ENCODE data around the gene MMP15.
"Not testable (repeated sequence)": the region's sequence is repeated elsewhere in the genome, so short reads cannot be mapped to it uniquely, and the experiment has no call there.

The MMP15 gene

GRCh38 chr16:57996406-57997175, 29.0 kb upstream of the MMP15 start:
- DNase-seq = no peak

- no peak for DNase-seq
Observed at GRCh38 chr16:57997176-57997527, 28.4 kb upstream of the MMP15 start.

GRCh38 chr16:57997528-57998265, 27.9 kb upstream of the MMP15 start:
- DNase-seq = no peak

- no peak for DNase-seq
Observed at GRCh38 chr16:57998486-57998885, 27.1 kb upstream of the MMP15 start.

DNA sequence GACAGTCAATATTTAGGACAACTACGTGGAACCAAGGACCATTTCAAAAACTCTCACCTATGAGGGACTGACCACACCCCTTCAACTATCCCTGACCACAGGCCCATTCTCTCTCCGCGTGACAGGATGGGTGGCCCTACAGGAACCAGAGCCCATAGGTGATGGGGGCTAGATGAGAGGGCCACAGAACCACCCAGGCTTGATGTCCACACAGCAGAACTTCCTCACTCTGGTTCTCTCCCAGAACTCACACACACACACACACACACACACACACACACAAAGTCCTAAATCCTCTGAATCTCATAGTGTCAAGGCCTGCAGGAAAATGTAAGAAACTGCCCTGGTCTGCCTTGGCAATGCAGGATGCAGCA, 26.6 kb upstream of the MMP15 start:
- DNase-seq = no peak

- DNase-seq = peak; percentile 26
Observed at GRCh38 chr16:57999366-57999970, 26.1 kb upstream of the MMP15 start.

DNA sequence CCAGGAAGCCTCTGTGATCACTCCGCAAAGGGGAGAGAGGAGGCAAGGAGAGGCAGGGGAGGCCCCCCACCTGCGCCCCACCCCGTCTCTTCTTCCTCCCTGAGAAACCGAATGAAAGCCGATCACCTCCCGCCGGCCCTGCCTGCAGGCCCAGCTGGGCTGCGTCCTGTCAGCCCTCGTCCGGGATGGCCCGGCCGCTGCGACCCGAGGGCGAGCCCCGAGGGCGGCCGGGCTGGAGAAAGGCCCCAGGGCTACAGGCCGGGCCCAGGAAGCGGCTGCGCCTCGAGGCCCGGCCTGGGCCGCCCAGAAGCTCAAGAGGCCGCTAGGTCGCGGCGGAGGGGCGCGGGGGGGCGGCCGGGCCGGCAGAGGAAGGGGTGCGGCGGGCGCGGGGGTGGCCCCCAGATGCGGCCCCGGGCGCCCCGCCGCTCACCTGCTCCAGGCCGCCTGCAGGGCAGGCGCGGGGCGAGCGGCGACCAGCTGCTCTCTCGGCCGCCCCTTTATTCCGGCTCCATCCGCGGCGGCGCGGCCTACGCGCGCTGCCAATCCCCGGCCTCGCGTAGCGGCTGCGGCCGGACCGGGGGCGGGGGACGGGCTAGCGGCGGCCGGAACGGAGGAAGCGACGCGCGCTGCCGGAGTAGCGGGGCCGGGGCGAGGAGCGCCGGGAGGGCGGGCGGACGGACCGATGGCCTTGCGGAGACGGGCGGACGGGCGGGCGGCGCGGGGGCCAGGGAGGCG, 25.4 kb upstream of the MMP15 start, which contains the start of gene ZNF319:
Gene ZNF319 (minus strand): TSS at position 702 of the 735 bp plus-strand sequence. CDS start 2,407 bp downstream, outside the sequence.
- no peak for DNase-seq

DNA sequence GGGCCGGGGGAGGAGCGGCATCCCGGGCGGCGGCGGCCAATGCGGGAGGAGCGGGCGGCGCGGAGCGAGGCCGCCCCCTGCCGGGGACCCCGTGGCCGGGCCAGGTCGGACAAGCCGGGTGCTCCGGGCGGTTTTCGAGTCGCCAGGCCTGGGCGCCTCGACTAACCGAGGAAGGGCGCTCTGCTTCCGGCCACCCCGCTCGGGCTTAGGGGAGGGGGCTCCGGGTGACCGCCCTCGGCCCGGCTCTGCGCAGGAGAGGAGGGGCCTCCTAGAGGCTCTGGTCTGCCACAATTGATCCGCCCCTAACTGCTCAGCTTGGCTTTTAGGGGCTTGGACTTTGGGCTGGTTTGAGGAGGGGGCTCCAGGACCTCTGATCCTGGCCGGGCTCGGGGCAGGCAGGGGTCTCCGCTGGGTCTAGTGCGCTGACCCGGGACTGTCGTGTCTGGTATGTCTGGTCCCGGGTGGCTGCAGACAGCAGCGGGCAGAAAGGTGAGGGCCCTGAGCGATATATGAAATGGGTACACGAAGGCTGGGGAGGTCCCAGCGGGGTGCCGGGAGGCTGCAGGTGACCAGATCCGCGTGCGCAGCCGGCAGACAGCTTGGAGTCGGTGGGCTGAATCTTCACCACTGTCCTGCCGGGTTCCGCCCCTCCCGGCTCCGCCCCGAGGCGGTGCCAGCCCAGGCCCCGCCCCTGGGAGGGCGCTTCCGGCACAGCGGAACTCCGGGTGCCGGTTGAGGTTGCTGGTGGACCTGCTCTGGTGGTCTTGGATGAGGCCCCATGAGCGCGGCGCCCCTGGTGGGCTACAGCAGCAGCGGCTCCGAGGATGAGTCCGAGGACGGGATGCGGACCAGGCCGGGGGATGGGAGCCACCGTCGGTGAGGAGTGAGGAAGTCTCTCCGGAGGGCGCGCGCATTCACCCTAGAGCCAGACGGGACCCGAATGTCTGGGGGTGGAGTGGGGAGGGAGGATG, 24.6 kb upstream of the MMP15 start, which contains the start of gene USB1:
Gene USB1 (plus strand): TSS at position 702 of the 971 bp plus-strand sequence. CDS start 77 bp downstream, at position 779.
- DNase-seq = peak; percentile 81

- DNase-seq = no peak
Observed at GRCh38 chr16:58001781-58002415, 23.7 kb upstream of the MMP15 start.

GRCh38 chr16:58002416-58002800, 23.1 kb upstream of the MMP15 start:
- DNase-seq = no peak

DNA sequence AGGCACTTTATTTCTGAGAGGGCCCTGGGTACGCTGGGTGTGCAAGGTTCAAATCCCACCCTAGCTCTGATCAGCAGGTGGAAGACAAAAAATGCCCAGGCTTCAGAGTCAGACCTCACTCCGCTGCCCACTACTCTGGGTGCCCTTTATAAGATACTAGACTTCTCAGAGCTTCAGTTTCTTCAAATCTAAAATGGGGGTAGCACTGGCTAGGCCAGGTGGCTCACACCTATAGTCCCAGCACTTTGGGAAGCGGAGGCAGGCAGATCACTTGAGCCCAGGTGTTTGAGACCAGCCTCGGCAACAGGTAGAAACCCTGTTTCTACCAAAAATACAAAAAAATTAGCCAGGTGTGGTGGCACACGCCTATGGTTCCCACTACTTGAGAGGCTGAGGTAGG, 22.6 kb upstream of the MMP15 start:
- DNase-seq = no peak

GRCh38 chr16:58004736-58005135, 20.8 kb upstream of the MMP15 start:
- not testable (repeated sequence) for DNase-seq

- DNase-seq = no peak
Observed at GRCh38 chr16:58009856-58010416, 15.6 kb upstream of the MMP15 start.

DNA sequence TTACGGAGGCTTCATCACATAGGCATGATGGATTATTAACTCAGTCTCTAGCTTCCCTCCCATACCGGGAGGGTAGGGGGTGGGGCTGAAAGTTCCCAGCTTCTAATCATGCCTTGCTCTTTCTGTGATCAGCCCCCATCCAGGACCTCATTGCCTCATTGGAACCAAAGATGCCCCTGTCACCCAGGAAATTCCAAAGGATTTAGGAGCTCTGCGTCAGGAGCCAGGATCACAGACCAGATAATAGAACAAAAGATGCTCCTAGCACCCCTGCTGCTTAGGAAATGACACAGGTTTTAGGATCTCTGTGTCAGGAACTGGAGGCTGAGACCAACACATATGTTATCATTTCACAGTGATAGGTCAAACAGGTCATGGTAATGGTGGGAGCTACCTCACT, 14.7 kb upstream of the MMP15 start:
- peak; percentile 28 for DNase-seq

DNA sequence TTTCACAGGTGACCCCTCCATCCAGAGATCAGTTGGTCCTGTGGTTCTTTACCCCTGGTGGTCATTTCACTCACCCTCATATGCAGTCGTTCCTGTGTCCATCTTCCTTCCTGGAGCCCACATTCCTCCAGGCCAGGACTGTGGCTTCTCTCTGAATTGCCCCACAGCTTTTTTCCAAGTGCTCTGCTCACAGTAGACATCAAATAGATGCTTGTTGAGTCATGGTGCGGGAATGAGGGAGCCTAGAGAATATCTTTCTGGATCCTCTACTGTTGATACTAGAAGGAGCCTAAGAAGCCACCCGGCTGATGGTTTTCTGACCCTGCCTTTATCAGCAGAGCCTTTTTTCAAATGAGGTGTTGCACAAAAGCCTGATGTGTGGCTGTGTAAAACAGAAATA, 13.9 kb upstream of the MMP15 start:
- DNase-seq = peak; percentile 85

- DNase-seq = no peak
Observed at GRCh38 chr16:58012481-58012880, 13.1 kb upstream of the MMP15 start.

DNA sequence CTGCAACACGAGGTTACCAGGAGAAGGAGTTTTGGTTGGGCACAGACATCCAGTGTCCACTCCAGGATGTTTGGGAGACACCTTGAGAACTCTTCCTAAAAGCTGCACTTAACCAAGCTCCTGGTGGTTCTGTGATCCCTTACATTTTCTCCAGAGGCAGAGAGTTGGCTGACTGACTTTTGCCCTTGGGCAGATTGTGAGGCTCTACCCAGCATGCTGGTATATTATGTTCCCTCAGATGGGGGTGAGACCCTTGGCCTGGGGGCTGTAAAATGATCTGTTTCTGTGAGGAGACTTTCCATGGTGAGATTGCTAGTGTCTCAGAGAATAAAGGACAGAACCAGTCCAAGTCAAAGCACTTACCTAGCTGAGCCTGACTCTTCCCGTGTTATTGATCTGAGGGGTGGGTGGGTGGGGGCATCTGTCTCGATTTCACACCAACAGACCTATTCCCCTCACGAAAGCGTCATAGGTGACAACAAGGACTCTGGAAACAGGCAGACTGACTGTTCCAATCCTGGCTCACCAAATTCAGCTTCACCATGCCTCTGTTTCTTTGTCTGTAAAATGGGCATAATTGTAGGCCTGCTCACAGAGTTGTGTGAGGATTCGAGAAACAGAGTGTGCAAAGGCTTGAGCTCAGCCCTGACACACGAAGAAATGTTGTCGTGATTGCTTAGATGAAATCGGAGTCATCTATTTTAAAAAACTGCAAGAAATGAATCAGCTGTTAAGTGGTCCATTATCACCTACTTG, 12.2 kb upstream of the MMP15 start:
- DNase-seq = no peak

DNA sequence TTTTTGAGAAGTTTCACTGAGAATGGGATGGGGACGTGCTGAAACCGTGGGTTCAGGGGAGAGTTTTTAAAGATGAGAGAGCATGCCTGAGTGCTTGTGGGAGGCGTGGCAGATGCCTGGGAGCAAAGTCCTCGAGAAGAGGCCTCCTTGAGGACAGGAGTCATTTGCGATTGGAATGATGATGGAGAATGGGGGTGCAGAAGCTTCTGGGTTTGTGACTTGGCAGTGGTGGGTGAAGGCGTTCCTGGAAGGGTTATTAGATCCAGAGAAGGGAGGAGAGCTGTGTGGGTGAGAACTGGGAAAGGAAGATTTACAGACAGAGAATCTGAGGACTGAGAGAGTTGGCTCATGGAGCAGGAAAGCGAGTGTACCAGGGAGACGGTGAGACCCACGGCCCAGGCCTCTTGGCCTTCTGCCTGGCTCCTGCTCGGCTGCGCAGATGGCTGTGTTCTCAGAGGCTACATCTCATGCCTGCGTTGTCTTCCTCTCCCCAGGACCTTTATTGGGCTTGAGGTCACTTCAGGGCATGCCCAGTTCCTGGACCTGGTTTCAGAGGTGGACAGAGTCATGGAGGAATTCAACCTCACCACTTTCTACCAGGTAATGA, 8.6 kb upstream of the MMP15 start:
- no peak for DNase-seq

GRCh38 chr16:58018803-58019202, 6.8 kb upstream of the MMP15 start:
- no peak for DNase-seq
